H4 (cell line): ENCODE data around the gene TMEM129. TPM values are rescaled to one million over a fixed set of nuclear protein-coding genes. Genes with fewer than 3 reads are reported as not detected.

Source experiments
- DNase-seq: peaks from one replicate; pipeline ENCODE4 v3.0.0-alpha.2; 2015; ENCODE audit warnings: low spot score
- total RNA-seq: library from RNA; depleted of rRNA; stranded (reverse); fragments of >200 nt; shearing (Covaris generic); gene quantifications from 2 replicates; pipeline ENCODE4 v1.2.3, GENCODE V29; 2014; rRNA removed

Gene TMEM129
- total RNA-seq, 1 experiment from 2014 or later = 18.4 TPM

DNA sequence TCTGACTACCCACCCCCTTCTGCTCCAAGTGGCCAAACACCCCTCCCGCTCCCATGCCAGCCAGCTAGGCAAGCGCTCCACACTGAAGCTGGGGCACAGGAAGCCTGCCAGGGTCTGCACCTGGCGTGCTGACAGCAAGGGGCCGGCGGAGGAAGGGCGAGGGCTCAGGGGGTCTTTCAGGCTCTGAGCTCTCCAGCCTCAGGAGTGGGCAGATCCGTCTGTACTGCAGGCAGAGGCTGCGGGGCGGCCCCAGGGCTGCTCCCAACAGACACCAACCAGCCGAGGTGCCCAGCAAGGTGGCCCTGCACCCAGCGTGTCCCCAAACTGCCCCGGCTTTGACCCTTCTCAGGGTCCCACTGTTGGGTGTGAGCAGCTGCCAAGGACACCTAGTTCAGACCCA, 51.9 kb downstream of the TMEM129 start:
- no peak for DNase-seq

GRCh38 chr4:1668488-1668840, 52.7 kb downstream of the TMEM129 start:
- no peak for DNase-seq

DNA sequence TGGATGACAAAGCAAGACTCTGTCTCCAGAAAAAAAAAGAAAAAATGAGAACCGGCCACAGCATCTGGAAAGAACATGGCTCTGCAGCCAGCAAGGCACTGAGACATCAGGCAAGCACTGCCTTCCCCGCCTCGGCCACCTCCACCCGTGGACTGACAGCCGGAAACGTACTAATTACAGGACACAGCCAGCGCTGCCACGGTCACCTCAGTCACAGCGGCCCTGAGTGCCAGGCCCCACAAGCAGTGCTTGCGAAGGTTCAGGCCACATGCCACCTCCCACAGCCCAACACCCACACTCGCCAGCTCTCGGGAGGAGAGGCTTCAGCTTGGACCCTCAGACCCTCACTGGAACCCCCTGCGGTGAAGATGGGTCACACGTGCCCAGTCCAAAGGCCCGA, 53.9 kb downstream of the TMEM129 start:
- no peak for DNase-seq

GRCh38 chr4:1666391-1666790, 54.7 kb downstream of the TMEM129 start:
- DNase-seq = no peak

Other genes starting within 250 kb of the TMEM129 start
- 0.04 and 0.46 TPM in 2 replicates for gene FAM53A, start 37.0 kb downstream of the TMEM129 start, total RNA-seq
- gene SLBP, start 9.0 kb downstream of the TMEM129 start, total RNA-seq = 165 and 185 TPM in 2 replicates
- gene TACC3, start 198 bp upstream of the TMEM129 start, total RNA-seq = 22.3 and 22.6 TPM in 2 replicates
- gene FGFR3, start 72.0 kb upstream of the TMEM129 start, total RNA-seq = 1.7 and 2.1 TPM in 2 replicates
- gene LETM1, start 134.8 kb upstream of the TMEM129 start, total RNA-seq = 37.7 and 42.6 TPM in 2 replicates
- 48.0 and 53.5 TPM in 2 replicates for gene NSD2, start 150.1 kb upstream of the TMEM129 start, total RNA-seq